Measurements from ENCODE around the gene SLC35G2.
"Not testable (repeated sequence)": the region's sequence is repeated elsewhere in the genome, so short reads cannot be mapped to it uniquely, and the experiment has no call there.

The SLC35G2 gene

GRCh38 chr3:136901391-136901790 lies 82.5 kb downstream of the SLC35G2 start:
- TF ChIP-seq FOXP2 (optimal IDR thresholded peaks at IDR 0.05; ENCODE audit: control extremely low read depth, extremely low read length, insufficient read depth) (no peak), EZH2 (IDR thresholded peaks at IDR 0.05) (no peak), POLR2AphosphoS5 (IDR thresholded peaks at IDR 0.05; ENCODE audit: borderline replicate concordance, low read depth, low read length) (no peak)
- Histone ChIP-seq H3K36me3 (ENCODE audit: insufficient read depth, low read length) (peaks cover 31% of the 10 kb centered on the region), H3K27ac (no peak overlapping the region), H3K4me3 (no peak overlapping the region), H3K9ac (ENCODE audit: insufficient read length) (no peak overlapping the region), H3K9me3 (ENCODE audit: low read depth, low read length) (peaks cover 31% of the 10 kb centered on the region; the same call in 1 of the 2 replicates)
- no peak for DNase-seq (ENCODE audit: low read depth, low spot score)

GRCh38 chr3:136902530-136902929 lies 83.6 kb downstream of the SLC35G2 start:
- not testable (repeated sequence) for DNase-seq (ENCODE audit: low read depth, low spot score); H3K9ac ChIP-seq (ENCODE audit: insufficient read length); H3K27ac ChIP-seq; H3K4me3 ChIP-seq
- Histone ChIP-seq H3K36me3 (ENCODE audit: insufficient read depth, low read length) (peaks cover 21% of the 10 kb centered on the region), H3K9me3 (ENCODE audit: low read depth, low read length) (peaks cover 30% of the 10 kb centered on the region; the same call in 1 of the 2 replicates)

GRCh38 chr3:136903899-136904298 lies 85.0 kb downstream of the SLC35G2 start:
- TF ChIP-seq FOXP2 (optimal IDR thresholded peaks at IDR 0.05; ENCODE audit: control extremely low read depth, extremely low read length, insufficient read depth) (no peak), POLR2AphosphoS5 (IDR thresholded peaks at IDR 0.05; ENCODE audit: borderline replicate concordance, low read depth, low read length) (no peak), EZH2 (IDR thresholded peaks at IDR 0.05) (no peak)
- Histone ChIP-seq H3K9ac (ENCODE audit: insufficient read length) (no peak overlapping the region), H3K9me3 (ENCODE audit: low read depth, low read length) (peaks cover 28% of the 10 kb centered on the region; the same call in 1 of the 2 replicates), H3K27ac (no peak overlapping the region), H3K4me3 (no peak overlapping the region), H3K36me3 (ENCODE audit: insufficient read depth, low read length) (peaks cover 16% of the 10 kb centered on the region)
- DNase-seq (ENCODE audit: low read depth, low spot score) = no peak

GRCh38 chr3:136904746-136905145 lies 85.8 kb downstream of the SLC35G2 start:
- H3K9ac ChIP-seq (ENCODE audit: insufficient read length) = no peak overlapping the region
- TF ChIP-seq POLR2AphosphoS5 (IDR thresholded peaks at IDR 0.05; ENCODE audit: borderline replicate concordance, low read depth, low read length) (no peak), FOXP2 (optimal IDR thresholded peaks at IDR 0.05; ENCODE audit: control extremely low read depth, extremely low read length, insufficient read depth) (no peak), EZH2 (IDR thresholded peaks at IDR 0.05) (no peak)
- H3K4me3 ChIP-seq = no peak overlapping the region
- peaks cover 22% of the 10 kb centered on the region; the same call in 1 of the 2 replicates for H3K9me3 ChIP-seq (ENCODE audit: low read depth, low read length)
- no peak for DNase-seq (ENCODE audit: low read depth, low spot score)
- no peak overlapping the region for H3K27ac ChIP-seq
- peaks cover 9% of the 10 kb centered on the region for H3K36me3 ChIP-seq (ENCODE audit: insufficient read depth, low read length)
